Upper lobe of left lung (tissue), 6 donors: ENCODE measurements around the gene PTBP1. TPM values are rescaled to one million over a fixed set of nuclear protein-coding genes. Genes with fewer than 3 reads are reported as not detected.
"Not testable (repeated sequence)": the region's sequence is repeated elsewhere in the genome, so short reads cannot be mapped to it uniquely, and the experiment has no call there.

Experiments used
- ATAC-seq, 2 donors: fragments of 200-7000 bp; cut with Tn5 transposase; one replicate each; pipeline ENCODE4 v1.9.1; 2022; ENCODE audit warnings: mild to moderate bottlenecking in 2 of 2, moderate library complexity in 2 of 2; ENCODE audit not compliant: low FRiP score in 2 of 2
- DNase-seq, 2 donors: peaks; one replicate each; pipeline ENCODE4 v3.0.0-alpha.2; 2019 to 2020
- H3K27ac ChIP-seq, 4 donors: fragments of 200-600 bp; sonication (generic); one replicate each; pipeline ENCODE4 v1.5.1; 2016 to 2019
- H3K27me3 ChIP-seq, 4 donors: fragments of 200-600 bp; sonication (generic); one replicate each; pipeline ENCODE4 v1.5.1; 2017 to 2019
- H3K36me3 ChIP-seq, 4 donors: fragments of 200-600 bp; sonication (generic); one replicate each; pipeline ENCODE4 v1.5.1; 2016 to 2019
- H3K4me1 ChIP-seq, 4 donors: fragments of 200-600 bp; sonication (generic); one replicate each; pipeline ENCODE4 v1.5.1; 2018 to 2019
- H3K4me3 ChIP-seq, 4 donors: fragments of 200-600 bp; sonication (generic); one replicate each; pipeline ENCODE4 v1.5.1; 2017 to 2019; ENCODE audit warnings: mild to moderate bottlenecking in 2 of 4, moderate library complexity in 1 of 4
- H3K9me3 ChIP-seq, 4 donors: fragments of 200-600 bp; sonication (generic); one replicate each; pipeline ENCODE4 v1.5.1; 2018 to 2019
- EP300 ChIP-seq, 4 donors: sonication (generic); formaldehyde crosslinking; IDR thresholded peaks; one replicate each; pipeline ENCODE4 v1.5.1; 2017; ENCODE audit warnings: antibody characterized with exemption in 4 of 4, control low read depth in 2 of 4
- POLR2A ChIP-seq, 4 donors: fragments of 450-650 bp; IDR thresholded peaks; one replicate each; pipeline ENCODE4 v1.5.1; 2016 to 2017; ENCODE audit warnings: antibody characterized with exemption in 4 of 4, mild to moderate bottlenecking in 2 of 4
- POLR2AphosphoS5 ChIP-seq, 2 donors: sonication (generic); formaldehyde crosslinking; IDR thresholded peaks; one replicate each; pipeline ENCODE4 v1.5.1; 2017; ENCODE audit warnings: antibody characterized with exemption in 2 of 2
- WGBS, 2 donors: methylation state at CpG; one replicate each; pipeline ENCODE4 v1.1.5; 2017 to 2018; 5-methylcytosine and 5-hydroxymethylcytosine counted together
- total RNA-seq, 6 donors: library from RNA; depleted of rRNA in 4 of 6; stranded (reverse); fragments of >200 nt in 4 of 6; gene quantifications; one replicate each; pipeline versions ENCODE4 v1.1.0 to v1.2.1, GENCODE V29; 2016 to 2021
- TF ChIP-seq, protein P1 (sequence below), 6 experiments: fragments of 450-650 bp in 4 of 6; fragments of 200-600 bp in 2 of 6; sonication (generic) in 2 of 6; IDR thresholded peaks; one replicate each; pipeline ENCODE4 v1.5.1; 2016 to 2019; ENCODE audit warnings: antibody characterized with exemption in 6 of 6
- donor health status: DM: no; HTN: no; CAD: no; lungs with moderate emphysema.
- donor health status: DM: no; HTN: yes; CAD: no; lungs with severe emphysema.

PTBP1 gene
- total RNA-seq, 6 donors from 2014 or later: 122 to 270 (median 219) TPM

DNA sequence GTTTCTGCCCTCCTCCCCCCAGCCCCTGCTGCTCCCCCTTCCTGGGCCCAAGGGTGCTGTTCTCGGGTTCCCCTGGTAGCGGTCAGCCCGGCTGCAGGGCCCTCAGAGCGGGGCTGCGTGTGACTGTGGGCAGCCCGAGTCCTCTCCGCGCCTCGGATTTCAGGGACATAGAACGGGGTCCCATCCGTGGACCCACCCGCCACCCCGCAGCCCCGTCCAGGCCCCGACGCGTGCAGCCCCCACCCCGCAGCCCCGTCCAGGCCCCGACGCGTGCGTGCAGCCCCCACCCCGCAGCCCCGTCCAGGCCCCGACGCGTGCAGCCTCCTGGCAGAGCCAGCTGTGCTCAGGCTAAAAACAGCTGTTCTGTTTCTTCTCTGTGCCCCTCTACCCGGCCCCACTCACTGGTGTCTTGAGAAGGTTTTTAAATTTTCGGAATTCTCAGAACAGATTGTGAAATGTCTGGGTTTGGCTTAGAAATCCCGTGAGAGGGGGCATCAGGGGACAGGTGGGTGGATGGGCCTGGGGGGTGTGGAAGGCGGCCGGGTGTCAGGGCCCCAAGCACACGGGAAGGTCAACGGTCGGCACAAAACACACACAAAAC, 38.1 kb downstream of the PTBP1 start:
- TF ChIP-seq, protein P1, sequence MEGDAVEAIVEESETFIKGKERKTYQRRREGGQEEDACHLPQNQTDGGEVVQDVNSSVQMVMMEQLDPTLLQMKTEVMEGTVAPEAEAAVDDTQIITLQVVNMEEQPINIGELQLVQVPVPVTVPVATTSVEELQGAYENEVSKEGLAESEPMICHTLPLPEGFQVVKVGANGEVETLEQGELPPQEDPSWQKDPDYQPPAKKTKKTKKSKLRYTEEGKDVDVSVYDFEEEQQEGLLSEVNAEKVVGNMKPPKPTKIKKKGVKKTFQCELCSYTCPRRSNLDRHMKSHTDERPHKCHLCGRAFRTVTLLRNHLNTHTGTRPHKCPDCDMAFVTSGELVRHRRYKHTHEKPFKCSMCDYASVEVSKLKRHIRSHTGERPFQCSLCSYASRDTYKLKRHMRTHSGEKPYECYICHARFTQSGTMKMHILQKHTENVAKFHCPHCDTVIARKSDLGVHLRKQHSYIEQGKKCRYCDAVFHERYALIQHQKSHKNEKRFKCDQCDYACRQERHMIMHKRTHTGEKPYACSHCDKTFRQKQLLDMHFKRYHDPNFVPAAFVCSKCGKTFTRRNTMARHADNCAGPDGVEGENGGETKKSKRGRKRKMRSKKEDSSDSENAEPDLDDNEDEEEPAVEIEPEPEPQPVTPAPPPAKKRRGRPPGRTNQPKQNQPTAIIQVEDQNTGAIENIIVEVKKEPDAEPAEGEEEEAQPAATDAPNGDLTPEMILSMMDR (IDR thresholded peaks at IDR 0.05): no peak
- no peak for TF ChIP-seq POLR2A (IDR thresholded peaks at IDR 0.05)
- TF ChIP-seq POLR2AphosphoS5 (IDR thresholded peaks at IDR 0.05): no peak
- TF ChIP-seq EP300 (IDR thresholded peaks at IDR 0.05): no peak
- WGBS, 2 donors: 60 to 62% methylated on average over 19 to 30 of the region's 36 CpGs
- Histone ChIP-seq H3K9me3 (no peaks in the 10 kb centered on the region), H3K4me1 (peaks cover 0 to 6% (median 3%) of the 10 kb centered on the region in 4 donors), H3K4me3 (no peak overlapping the region), H3K27ac (no peak overlapping the region), H3K27me3 (peaks cover 0 to 4% (median 0%) of the 10 kb centered on the region in 4 donors), H3K36me3 (no peaks in the 10 kb centered on the region)
- peak; percentile 52 to 71 for ATAC-seq
- no peak for DNase-seq

DNA sequence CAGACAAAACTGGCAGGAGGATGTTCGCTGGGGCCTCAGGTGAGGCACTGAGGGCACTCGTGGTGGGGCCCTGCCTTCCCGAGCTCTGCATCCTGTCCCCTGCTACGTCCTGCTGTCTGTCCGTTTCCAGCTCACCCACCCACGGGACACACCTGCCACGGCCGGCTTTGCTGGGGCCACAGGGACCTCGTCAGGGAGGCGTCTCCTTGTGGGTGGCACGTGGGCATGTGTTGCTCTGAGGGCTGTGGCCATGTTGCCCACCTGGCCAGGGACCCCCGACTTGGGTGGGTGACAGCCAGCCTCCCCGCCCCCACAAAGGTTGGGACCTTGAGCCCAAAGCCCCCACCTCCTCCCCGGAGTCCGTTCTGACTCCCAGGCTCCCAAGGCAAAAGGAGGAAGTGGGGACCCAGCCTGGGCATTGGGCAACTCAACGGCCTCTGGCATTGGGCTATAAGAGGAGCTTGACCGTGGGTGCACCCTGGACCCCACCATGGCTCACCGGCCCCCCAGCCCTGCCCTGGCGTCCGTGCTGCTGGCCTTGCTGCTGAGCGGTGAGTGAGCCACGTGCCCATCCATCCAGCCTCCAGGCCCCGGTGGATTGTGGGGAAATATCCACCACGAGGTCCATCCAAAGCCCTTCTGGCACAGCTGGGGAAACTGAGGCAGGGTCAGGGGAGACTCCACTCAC, 43.4 kb downstream of the PTBP1 start, which contains the start of gene PRTN3:
Gene PRTN3, plus strand, starts transcription at position 481 of the 688 bp plus-strand sequence. Its CDS starts 10 bp downstream, at position 491.
- Histone ChIP-seq H3K9me3 (no peaks in the 10 kb centered on the region), H3K27me3 (peaks cover 0 to 16% (median 11%) of the 10 kb centered on the region in 4 donors), H3K27ac (no peak within 1 kb of the TSS), H3K4me3 (no peak within 1 kb of the TSS), H3K36me3 (no peaks in the 10 kb centered on the region), H3K4me1 (peaks cover 11 to 22% (median 17%) of the 10 kb centered on the region in 4 donors)
- no peak for TF ChIP-seq POLR2A (IDR thresholded peaks at IDR 0.05)
- 61 to 64% methylated on average over 7 to 19 of the region's 24 CpGs for WGBS, 2 donors
- peak; percentile 32 to 34 for ATAC-seq
- DNase-seq: peak in 1 of 2 donors; percentile 51

DNA sequence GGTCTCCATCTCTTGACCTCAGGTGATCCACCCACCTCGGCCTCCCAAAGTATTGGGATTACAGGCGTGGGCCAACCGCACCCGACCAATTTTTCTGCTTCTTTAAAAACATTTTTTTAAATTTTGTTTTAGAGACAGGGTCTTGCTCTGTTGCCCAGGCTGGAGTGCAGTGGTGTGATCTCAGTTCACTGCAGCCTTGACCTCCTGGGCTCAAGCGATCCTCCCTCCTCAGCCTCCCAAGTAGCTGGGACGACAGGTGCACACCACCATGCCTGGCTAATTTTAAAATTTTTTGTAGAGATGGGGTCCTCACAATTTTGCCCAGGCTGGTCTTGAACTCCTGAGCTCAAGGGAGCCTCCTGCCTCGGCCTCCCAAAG, 45.5 kb downstream of the PTBP1 start:
- 76 to 81% methylated on average over 7 of the region's 7 CpGs for WGBS, 2 donors
- H3K4me3 ChIP-seq, H3K27ac ChIP-seq, DNase-seq, H3K36me3 ChIP-seq, H3K9me3 ChIP-seq, ATAC-seq: not testable (repeated sequence)
- Histone ChIP-seq H3K4me1 (peaks cover 11 to 22% (median 20%) of the 10 kb centered on the region in 4 donors), H3K27me3 (peaks cover 0 to 24% (median 9%) of the 10 kb centered on the region in 4 donors)

DNA sequence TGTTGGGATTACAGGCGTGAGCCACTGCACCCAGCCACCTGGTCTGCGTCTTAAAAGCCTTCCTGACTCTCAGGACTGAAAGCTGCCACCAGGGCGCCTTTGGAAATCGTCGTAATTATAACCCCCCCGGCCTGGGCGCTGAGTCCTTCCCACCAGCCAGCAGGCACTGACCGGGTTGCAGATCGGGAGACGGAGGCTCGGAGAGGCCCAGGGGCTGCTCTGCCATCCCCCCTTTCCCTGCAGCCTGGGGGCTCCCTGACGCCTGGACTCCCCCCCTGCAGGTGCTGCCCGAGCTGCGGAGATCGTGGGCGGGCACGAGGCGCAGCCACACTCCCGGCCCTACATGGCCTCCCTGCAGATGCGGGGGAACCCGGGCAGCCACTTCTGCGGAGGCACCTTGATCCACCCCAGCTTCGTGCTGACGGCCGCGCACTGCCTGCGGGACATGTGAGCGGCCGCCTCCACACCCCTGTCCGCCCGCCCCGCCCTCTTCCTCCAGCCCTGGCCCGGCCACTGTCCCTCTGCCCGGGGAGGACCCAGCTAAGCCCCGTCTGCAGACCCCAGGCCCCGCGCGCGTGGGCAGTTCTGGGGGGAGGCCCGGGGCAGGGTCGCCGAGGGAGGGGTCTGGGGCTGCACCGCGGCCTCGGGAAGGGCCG, 46.1 kb downstream of the PTBP1 start:
- Histone ChIP-seq H3K4me3 (peak overlapping the region in 3 of 4 donors; percentile 17 to 36 (median 34)), H3K27me3 (peaks cover 0 to 24% (median 9%) of the 10 kb centered on the region in 4 donors), H3K4me1 (peaks cover 11 to 25% (median 21%) of the 10 kb centered on the region in 4 donors), H3K36me3 (no peaks in the 10 kb centered on the region), H3K27ac (no peak overlapping the region), H3K9me3 (no peaks in the 10 kb centered on the region)
- DNase-seq (peak; percentile 58 to 88), ATAC-seq (peak in 1 of 2 donors; percentile 49)
- TF ChIP-seq EP300 (IDR thresholded peaks at IDR 0.05): no peak
- TF ChIP-seq, protein P1 (IDR thresholded peaks at IDR 0.05): no peak
- TF ChIP-seq POLR2AphosphoS5 (IDR thresholded peaks at IDR 0.05): no peak
- no peak for TF ChIP-seq POLR2A (IDR thresholded peaks at IDR 0.05)
- WGBS, 2 donors: 3 to 10% methylated on average over 6 to 34 of the region's 46 CpGs

DNA sequence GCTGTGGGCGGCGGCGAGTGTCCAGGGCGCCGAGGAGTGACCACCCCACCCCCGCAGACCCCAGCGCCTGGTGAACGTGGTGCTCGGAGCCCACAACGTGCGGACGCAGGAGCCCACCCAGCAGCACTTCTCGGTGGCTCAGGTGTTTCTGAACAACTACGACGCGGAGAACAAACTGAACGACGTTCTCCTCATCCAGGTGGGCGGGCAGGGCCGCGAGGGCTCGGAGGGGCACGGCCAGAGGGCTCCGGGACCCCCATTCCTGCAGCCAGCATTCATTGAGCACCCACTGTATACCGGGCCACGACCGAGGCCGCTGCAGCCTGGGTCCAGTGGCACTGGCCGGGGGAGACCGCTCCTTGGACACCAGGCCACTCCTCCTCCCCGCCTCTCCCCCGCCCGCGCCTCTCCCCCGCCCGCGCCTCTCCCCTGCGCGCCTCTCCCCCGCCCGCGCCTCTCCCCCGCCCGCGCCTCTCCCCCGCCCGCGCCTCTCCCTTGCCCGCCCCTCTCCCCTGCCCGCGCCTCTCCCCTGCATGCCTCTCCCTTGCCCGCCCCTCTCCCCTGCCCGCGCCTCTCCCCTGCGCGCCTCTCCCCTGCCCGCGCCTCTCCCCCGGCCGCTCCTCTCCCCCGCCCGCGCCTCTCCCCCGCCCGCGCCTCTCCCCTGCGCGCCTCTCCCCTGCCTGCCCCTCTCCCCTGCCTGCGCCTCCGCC, 46.7 kb downstream of the PTBP1 start:
- Histone ChIP-seq H3K4me1 (peaks cover 11 to 27% (median 20%) of the 10 kb centered on the region in 4 donors), H3K27ac (no peak overlapping the region), H3K27me3 (peaks cover 0 to 24% (median 9%) of the 10 kb centered on the region in 4 donors), H3K36me3 (no peaks in the 10 kb centered on the region), H3K9me3 (no peaks in the 10 kb centered on the region), H3K4me3 (peak overlapping the region in 3 of 4 donors; percentile 17 to 36 (median 34))
- ATAC-seq (no peak), DNase-seq (no peak)
- 36% methylated on average over 5 of the region's 70 CpGs; no CpG with 5 or more reads in 1 of the 2 donors for WGBS, 2 donors
- TF ChIP-seq, protein P1 (IDR thresholded peaks at IDR 0.05): no peak
- TF ChIP-seq POLR2AphosphoS5 (IDR thresholded peaks at IDR 0.05) (no peak), EP300 (IDR thresholded peaks at IDR 0.05) (no peak), POLR2A (IDR thresholded peaks at IDR 0.05) (no peak)
